Ovary (tissue), 3 donors: ENCODE measurements around the gene SPAG16.

Experiments used
- CTCF ChIP-seq, 3 donors: fragments of 450-650 bp in 2 of 3; fragments of 200-600 bp in 1 of 3; IDR thresholded peaks; one replicate each; pipeline versions ENCODE4 v1.5.1 to v1.8.0; 2016 to 2022; ENCODE audit warnings: antibody characterized with exemption in 3 of 3, mild to moderate bottlenecking in 1 of 3
- EP300 ChIP-seq: sonication (generic); formaldehyde crosslinking; IDR thresholded peaks from one replicate; pipeline ENCODE4 v1.6.1; 2017; ENCODE audit warnings: antibody characterized with exemption
- POLR2A ChIP-seq: fragments of 450-650 bp; IDR thresholded peaks from one replicate; pipeline ENCODE4 v1.6.1; 2017; ENCODE audit warnings: antibody characterized with exemption, mild to moderate bottlenecking, moderate library complexity
- donor health status: DM: no; HTN: no; CAD: no.

DNA sequence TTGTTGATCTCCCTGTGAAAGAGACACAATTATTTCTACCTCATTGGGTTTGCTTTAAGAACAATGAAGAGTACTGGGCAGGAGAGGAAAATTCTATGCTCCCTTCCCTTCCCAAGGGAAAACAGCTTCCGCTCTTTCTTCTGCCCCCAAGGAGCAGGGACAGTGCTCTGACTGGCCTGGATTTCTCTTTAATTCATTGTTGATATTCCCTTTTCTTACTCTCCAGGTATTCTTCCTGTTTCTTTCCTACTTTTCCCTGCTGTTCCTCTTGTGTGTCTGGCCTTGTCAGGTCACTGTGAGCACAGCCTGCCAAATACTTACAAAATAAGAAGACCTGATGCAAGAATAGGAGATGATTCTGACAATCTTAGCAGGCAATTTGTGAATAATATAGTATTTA is 49.6 kb upstream of the SPAG16 start:
- TF ChIP-seq CTCF (IDR thresholded peaks at IDR 0.05) (no peak), POLR2A (no peak), EP300 (no peak)
